ENCODE results near the gene TRA2A. TPM values are rescaled to one million over a fixed set of nuclear protein-coding genes. Genes with fewer than 3 reads are reported as not detected.
"Not testable (repeated sequence)": the region's sequence is repeated elsewhere in the genome, so short reads cannot be mapped to it uniquely, and the experiment has no call there.

The TRA2A gene
- total and polyA plus RNA-seq, 8 donors = 24.5 to 87.2 (median 40.2) TPM

GRCh38 chr7:23494009-23494408 is 37.8 kb downstream of the TRA2A start:
- H3K4me1 ChIP-seq = peaks cover 0 to 8% (median 4%) of the 10 kb centered on the region in 4 donors
- TF ChIP-seq POLR2AphosphoS5 (IDR thresholded peaks at IDR 0.05) (no peak), POLR2A (IDR thresholded peaks at IDR 0.05) (no peak), EP300 (IDR thresholded peaks at IDR 0.05) (no peak), CTCF (IDR thresholded peaks at IDR 0.05) (no peak)
- 74 to 82% (median 77%) methylated on average over 9 of the region's 9 CpGs for WGBS, 5 donors
- no peak overlapping the region for H3K4me3 ChIP-seq
- H3K36me3 ChIP-seq = peaks cover 0 to 1% (median under 1%) of the 10 kb centered on the region in 4 donors
- H3K27me3 ChIP-seq = no peaks in the 10 kb centered on the region
- no peaks in the 10 kb centered on the region for H3K9me3 ChIP-seq
- H3K27ac ChIP-seq = no peak overlapping the region
- DNase-seq = no peak
- intact Hi-C loops (cut with DNase I; ENCODE audit: low total_unique reads) = no loop called here

GRCh38 chr7:23491502-23491901 is 40.3 kb downstream of the TRA2A start:
- H3K9me3 ChIP-seq = no peaks in the 10 kb centered on the region
- no peak for DNase-seq
- TF ChIP-seq EP300 (IDR thresholded peaks at IDR 0.05) (no peak), POLR2AphosphoS5 (IDR thresholded peaks at IDR 0.05) (no peak), POLR2A (IDR thresholded peaks at IDR 0.05) (no peak), CTCF (IDR thresholded peaks at IDR 0.05) (no peak)
- WGBS, 5 donors = 46 to 58% (median 55%) methylated on average over 3 of the region's 3 CpGs
- H3K27me3 ChIP-seq = no peaks in the 10 kb centered on the region
- no peaks in the 10 kb centered on the region for H3K36me3 ChIP-seq
- intact Hi-C loops (cut with DNase I; ENCODE audit: low total_unique reads) = no loop called here
- no peak overlapping the region for H3K27ac ChIP-seq
- peaks cover 0 to 8% (median 4%) of the 10 kb centered on the region in 4 donors for H3K4me1 ChIP-seq
- no peak overlapping the region for H3K4me3 ChIP-seq

DNA sequence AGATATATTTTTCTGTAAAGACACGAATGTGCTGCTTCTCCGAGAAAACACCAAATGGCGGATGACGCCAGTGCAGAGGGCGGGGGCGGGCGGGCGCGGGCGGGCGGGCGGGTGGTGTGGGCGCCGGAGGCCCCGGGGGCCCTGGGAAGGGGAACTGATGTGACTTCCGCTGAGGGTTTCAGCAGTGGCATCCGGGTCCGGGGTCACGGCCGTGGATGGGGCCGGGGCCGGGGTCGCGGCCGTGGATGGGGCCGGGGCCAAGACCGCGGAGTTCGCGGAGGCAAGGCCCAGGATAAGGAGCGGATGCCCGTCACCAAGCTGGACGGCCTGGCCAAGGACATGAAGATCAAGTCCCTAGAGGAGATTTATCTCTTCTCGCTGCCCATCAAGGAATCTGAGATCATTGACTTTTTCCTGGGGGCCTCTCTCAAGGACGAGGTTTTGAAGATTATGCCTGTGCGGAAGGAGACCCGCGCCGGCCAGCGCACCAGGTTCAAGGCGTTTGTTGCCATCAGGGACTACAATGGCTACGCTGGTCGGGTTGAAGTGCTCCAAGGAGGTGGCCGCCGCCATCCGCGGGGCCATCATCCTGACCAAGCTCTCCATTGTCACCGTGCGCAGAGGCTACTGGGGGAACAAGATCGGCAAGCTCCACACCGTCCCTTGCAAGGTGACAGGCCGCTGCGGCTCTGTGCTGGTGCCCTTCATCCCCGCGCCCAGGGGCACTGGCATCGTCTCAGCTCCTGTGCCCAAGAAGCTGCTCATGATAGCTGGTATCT is 41.2 kb downstream of the TRA2A start:
- no peaks in the 10 kb centered on the region for H3K27me3 ChIP-seq
- peak overlapping the region; percentile 46 to 55 (median 52) for H3K4me3 ChIP-seq
- TF ChIP-seq POLR2A (IDR thresholded peaks at IDR 0.05) = no peak
- TF ChIP-seq EP300 (IDR thresholded peaks at IDR 0.05) = no peak
- no peak for TF ChIP-seq CTCF (IDR thresholded peaks at IDR 0.05)
- TF ChIP-seq POLR2AphosphoS5 (IDR thresholded peaks at IDR 0.05) = no peak
- intact Hi-C loops (cut with DNase I; ENCODE audit: low total_unique reads) = no loop called here
- peak overlapping the region in 3 of 5 donors; percentile 26 to 72 (median 29) for H3K27ac ChIP-seq
- peak in 1 of 2 donors; percentile 87 for DNase-seq
- peaks cover 0 to 8% (median 4%) of the 10 kb centered on the region in 4 donors for H3K4me1 ChIP-seq
- 26 to 61% (median 43%) methylated on average over 45 to 56 of the region's 56 CpGs for WGBS, 5 donors
- no peaks in the 10 kb centered on the region for H3K36me3 ChIP-seq
- no peaks in the 10 kb centered on the region for H3K9me3 ChIP-seq

DNA sequence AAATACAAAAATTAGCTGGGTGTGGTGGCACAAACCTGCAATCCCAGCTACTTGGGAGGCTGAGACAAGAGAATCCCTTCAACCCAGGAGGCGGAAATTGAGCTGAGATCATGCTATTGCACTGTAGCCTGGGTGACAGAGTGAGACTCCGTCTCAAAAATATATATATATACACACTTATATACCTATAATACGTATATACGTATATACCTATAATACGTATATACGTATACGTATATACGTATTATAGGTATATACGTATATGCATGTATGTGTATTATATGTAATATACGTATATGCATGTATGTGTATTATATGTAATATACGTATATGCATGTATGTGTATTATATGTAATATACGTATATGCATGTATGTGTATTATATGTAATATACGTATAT is 43.1 kb downstream of the TRA2A start:
- H3K36me3 ChIP-seq; H3K9me3 ChIP-seq; H3K27ac ChIP-seq; intact Hi-C loops (cut with DNase I; ENCODE audit: low total_unique reads); H3K4me3 ChIP-seq; H3K4me1 ChIP-seq; DNase-seq: not testable (repeated sequence)
- 96 to 98% (median 97%) methylated on average over 12 to 13 of the region's 13 CpGs for WGBS, 5 donors
- H3K27me3 ChIP-seq = peaks cover 0 to 13% (median 0%) of the 10 kb centered on the region in 3 donors

DNA sequence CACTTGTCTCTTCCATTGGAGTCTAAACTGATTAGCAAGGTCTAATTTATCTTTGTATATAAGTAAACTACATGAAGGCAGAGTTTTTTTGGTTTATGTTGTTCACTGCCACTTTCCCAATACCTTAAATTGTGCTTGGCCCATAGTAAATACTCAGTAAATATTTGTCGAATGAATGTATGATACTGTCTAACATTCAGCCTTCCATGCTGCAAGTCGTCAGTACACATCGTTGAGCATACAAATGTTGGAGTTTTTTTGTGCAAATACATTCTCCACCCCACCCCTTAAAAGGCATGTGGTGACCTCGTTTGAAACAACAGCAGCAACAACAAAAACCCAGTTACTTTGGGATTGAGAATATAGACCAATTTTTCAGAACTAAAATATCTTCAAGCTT is 44.1 kb downstream of the TRA2A start:
- 26 to 37% (median 27%) methylated on average over 4 of the region's 4 CpGs for WGBS, 5 donors
- H3K4me3 ChIP-seq = no peak overlapping the region
- no peak for TF ChIP-seq EP300 (IDR thresholded peaks at IDR 0.05)
- no peak overlapping the region for H3K27ac ChIP-seq
- peaks cover 0 to 8% (median 4%) of the 10 kb centered on the region in 4 donors for H3K4me1 ChIP-seq
- H3K36me3 ChIP-seq = no peaks in the 10 kb centered on the region
- H3K27me3 ChIP-seq = peaks cover 0 to 14% (median 0%) of the 10 kb centered on the region in 3 donors
- no peak for DNase-seq
- H3K9me3 ChIP-seq = no peaks in the 10 kb centered on the region
- intact Hi-C loops (cut with DNase I; ENCODE audit: low total_unique reads) = no loop called here
